GM19025 (cell line): ENCODE results near the gene BCL6.
A peak's percentile ranks its signal among the peaks of the same experiment; 100 is the strongest.

Source experiments
- ATAC-seq: cut with Tn5 transposase; IDR thresholded peaks from one replicate; pipeline ENCODE4 v1.9.1; 2021; ENCODE audit warnings: mild to moderate bottlenecking, low read depth, moderate library complexity; ENCODE audit not compliant: unreplicated experiment

The BCL6 gene

DNA sequence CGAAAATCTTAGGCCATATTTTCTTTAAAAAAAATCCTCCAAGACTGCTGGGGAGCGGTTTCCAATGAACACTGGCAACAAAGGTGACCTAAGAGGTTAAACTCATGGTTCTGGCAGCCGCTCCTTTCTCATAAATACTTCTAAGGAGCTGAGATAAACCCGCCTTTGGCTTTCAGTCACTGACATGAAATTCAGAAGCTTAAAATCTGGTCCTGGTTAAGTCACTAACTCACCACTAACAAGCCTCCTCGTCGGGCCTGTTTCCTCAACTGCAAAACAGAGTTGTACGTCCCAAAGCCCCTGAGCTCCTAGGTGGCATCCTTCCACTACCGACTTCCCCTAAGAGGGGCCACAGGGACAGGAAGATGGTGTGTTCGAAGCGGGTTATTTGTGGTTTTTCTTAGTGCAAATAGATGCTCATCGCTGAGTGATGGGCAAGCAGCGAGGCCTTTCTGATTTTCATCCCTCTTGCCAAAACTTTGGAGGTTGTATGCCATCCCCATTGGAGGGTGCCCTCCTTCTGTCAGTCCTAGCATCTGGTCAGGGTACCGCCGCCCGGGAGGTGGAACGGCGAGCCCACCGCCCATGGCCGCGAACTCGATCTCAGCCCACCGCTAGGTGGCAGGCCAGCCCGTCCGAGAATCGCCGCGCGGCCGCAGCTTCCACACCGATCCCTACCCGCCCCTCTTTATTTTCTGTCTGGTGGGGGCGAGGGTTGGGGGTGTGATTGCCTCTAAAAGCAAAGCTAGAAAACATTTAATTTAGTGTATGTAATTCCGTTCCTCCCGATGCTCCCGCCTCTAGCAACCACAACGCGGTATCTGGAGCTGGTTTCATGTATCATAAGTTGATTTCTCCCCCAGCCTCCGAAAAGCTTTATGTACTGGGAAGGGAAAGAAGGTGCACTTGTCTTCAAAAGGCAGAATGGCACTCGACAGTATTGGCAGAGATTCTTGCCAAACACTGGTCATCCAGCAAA, 4.6 kb downstream of the BCL6 start:
- ATAC-seq, result no peak

DNA sequence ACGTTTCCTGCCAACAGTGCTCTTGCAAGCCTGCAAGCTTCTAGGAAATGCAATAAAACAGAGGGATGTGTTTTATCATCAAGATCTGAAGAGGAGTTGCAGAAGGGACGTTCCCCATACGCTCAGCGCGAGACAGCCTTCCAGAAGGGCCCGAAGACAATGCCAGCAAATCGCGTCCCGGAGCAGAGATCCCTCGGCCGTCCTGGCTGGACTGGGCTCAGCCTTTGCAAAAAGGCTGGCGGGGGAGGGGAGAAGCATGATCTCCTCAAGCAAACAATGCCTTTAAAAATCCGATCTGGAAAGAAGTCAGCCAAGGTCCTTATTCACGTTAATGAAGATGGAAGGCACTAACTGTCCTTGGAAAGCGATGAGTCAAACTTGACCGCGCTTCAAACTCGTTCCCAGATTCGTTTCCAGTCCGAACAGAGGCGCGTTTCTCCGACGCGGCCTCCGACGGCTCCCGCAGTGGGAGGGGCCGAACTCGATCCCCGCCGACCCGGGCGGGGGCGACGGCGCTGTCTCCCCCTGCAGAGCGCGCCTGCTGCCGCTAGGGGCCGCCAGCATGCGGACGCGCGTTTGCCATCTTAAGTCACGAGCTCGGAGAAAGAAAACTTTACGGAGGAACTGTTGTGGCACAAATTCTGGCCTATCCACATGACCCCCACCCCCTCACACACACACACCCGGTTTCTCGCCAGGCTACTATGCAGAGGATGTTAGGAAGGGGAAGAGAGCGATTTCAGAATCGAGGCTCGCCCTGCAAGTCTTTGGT, 5.5 kb downstream of the BCL6 start:
- ATAC-seq, result peak; percentile 39

DNA sequence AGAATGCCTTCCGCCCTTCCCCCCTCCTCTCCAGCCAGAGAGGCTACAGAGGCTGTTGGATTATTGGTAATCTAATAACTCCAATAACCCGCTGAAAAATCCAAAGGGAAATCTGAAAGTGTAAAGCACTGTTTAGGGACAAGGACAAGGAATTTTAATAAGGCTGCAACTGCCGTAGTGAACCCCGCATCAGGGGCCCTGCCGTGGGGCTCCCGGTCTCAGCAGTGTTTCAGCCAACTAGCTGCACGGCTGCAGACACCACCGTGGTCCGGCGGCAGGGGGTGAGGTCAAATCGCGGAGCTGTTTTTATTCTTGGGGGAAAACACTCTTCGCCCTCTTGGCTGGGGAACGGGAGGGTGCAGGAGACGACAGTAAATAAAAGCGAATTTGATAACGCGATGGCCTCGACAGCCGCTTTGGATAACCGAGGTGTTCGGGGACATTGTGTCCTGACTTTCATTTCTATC, 6.1 kb downstream of the BCL6 start:
- ATAC-seq, result no peak

DNA sequence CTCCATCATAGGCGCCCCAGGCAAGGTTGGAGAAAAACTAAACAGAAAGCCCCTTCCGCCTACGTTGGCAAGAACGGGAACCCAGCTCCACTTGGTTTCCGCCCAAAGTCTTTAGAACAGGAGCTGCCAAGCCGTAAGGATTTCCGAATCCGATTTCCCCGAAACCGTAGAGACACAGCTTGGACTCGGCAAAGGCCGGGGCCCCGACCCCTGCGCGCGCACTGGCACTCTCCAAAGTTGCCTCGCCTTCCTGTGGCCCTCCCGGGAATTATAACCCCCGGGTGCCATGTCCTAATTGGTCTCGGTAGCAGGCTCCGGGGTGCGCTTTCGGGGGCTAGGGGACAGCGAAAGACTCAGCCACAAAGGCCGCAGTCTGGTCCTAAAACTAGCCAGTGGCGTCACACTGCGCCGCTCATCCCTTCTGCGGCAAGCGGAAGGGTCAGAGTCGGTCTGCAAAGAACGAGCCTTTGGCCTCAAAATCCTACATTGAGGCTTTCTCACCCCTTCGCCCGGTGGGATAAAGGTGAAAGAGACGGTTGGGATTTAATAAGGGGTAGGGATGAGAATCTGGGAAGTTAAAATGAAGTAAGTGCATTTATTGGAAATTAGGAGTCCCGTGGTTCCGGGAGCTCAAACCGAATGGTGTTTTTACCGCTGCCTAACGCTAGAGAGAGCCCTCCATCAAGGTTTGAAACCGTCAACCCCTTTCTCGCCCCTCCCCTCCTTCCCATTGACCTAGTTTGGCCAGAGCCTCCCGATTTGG, 6.8 kb downstream of the BCL6 start:
- peak; percentile 52 for ATAC-seq

DNA sequence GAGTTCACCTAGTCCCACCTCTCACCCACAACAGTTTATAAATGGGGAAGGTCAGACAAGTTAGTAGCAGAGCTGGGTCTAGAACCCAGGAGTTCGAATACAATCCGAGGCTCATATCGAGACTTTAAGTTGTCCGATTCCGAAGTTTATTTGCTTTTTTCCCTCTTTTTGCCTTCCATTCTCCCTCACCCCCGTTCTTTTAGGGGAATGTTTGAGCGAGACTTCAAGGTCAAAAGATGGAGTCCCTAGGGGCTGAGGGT, 7.3 kb downstream of the BCL6 start:
- no peak for ATAC-seq

DNA sequence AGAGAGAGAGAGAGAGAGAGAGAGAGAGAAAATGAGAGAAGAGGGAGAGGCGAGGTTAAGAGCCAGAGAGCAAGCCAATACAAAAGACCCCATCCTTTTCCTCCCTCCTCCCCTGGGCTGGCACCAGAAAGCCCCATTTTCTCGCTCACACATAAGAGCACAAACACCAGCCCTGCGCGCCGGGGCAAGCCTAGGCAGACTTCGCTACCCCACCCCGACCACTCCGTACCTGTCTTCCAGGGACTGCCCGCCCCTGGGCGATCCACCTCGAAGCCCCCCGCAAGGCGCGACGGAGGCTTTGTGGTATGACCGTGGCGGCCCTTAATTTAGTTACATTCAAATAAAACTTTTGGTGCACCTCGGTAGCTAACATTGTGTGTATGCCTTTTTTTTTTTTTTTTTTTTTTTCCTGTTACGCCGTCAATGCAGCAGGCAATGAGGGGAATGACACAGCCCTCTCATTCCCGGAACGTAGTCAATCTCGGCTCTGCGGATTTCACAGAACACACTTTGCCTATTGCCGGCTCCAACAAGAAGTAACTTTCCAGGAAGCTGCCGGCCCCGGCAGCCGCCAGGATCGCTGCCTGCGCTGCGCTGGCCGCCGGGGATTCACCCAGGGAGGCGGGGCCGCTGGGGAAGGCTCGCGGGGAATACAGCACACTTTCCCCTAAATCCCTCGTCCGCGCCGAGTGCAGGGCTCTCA, 7.7 kb downstream of the BCL6 start:
- no peak for ATAC-seq

DNA sequence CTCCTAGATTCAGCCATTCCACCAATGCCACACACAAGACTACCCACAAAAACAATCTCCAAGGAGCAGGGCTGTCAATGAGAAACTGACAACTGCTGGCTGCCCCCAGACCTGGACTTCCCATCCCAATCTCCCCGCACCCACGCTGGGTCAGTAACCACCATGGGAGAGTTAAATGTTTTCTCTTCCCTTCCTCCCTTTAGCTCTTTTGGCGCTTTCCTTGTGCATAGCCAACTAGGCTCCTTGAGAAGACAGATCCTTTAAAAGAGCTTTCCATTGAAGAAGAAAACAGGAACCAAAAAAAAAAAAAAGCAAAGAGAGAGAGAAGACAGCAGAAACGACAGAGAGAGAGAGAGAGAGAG, 8.3 kb downstream of the BCL6 start:
- no peak for ATAC-seq

DNA sequence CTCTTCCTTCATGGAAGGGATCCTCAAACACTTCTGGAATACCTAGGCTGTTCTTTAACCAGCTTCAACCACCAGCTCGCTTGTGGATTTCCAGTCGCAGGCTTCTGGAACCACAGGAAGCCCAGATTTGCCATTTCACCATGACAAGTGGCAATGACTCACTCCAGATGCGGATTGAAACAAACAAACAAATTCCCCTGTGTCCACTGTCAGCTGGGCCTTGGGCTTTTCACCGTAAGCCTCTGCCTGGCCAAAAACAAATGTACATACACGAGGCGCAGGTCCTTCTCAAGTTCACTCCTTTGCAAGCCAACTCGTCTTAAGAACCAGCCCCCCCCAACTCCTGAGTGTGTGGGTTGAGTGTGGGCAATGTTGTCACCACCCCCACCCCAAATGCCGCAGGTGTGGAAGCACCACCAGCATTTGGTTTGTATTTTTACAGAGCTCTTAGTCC, 8.8 kb downstream of the BCL6 start:
- no peak for ATAC-seq

DNA sequence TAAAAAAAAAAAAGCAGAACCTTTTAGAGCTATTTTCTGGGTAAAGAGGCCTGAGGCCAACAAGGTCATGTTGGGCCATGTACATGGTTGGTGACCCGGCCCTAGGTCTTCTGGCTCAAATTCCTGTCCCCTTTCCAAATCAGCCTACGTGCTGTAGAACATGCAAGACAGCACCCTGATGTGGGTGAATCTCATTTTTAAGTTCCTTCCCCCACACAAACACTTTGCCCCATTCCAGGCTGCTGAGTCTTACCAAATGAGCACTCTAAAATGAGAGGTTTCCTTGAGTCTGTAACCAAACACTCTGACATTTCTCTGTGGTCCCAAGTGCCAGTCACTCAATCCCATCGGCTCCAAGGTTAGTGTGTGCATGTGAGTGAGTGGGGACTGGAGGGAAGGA, 9.4 kb downstream of the BCL6 start:
- ATAC-seq, result no peak

DNA sequence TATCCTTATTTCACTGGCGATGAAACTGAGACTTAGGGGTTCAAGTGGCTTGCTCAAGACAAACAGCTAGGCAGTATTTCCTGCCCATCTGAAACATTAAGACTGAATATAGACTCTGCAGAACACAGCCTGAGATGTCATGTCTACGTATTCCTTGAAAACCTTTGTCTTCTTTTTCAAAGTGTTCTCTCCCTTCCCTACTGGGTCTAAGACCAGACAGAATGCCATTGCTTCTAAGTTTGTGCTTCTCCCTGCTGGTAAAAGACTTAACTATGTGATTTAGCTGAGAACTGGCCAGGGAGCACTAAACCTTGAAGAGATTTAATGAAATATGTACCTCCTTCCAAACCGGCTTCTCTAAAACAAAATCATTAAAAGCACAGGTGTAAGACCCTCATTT, 9.9 kb downstream of the BCL6 start:
- no peak for ATAC-seq

DNA sequence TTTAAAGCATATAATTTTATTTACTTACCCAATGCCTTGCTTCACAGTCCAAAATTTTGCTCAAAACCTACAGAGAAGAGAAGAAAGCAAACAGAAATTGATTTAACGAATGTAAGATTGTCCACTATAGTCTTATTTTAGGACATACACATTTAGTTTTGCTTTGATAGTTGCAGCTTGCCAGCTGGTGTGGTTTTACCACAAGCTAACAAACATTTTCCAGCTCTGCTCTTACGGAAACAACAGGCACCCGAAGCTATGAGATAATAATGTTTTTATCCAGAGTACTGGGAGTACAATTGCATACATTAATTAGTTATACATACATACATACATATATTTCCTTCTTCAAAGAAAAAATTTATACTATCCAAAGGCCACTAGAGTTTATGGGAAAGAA, 10.4 kb downstream of the BCL6 start:
- ATAC-seq, result no peak

DNA sequence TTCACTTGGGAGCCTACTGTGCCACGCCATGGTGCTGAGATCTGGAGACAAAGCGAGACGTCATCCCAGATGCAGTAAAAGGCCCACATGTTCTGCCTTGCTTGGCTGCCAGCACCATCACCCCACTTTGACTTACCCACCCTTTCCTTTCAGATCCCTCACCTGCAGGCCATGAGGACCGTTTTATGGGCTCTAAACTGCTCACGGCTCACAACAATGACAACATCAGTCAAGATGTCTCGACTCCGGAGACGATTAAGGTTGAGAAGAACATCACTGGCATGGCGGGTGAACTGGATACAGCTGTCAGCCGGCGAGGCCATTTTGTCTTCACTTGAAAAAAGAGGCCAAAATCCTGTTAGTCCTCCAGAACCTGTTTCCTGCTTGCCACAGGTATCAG, 11.9 kb downstream of the BCL6 start:
- no peak for ATAC-seq

DNA sequence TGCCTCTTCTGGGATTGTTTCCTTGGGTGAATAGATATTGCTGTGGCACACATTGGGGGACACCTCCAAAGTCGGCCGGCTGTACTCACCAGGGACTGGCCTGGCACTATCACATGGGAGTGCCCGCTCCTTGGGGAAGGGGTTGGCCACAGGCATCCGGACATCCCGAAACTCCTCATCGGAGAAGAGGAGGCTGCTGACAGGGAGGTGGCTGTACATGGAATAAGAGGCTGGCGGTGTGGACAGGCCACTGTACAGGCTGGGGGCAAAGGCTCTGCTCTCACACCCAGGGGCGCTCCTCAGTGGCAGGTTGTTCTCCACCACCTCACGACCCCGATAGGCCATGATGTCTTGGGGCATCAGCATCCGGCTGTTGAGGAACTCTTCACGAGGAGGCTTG, 15.7 kb downstream of the BCL6 start:
- no peak for ATAC-seq

DNA sequence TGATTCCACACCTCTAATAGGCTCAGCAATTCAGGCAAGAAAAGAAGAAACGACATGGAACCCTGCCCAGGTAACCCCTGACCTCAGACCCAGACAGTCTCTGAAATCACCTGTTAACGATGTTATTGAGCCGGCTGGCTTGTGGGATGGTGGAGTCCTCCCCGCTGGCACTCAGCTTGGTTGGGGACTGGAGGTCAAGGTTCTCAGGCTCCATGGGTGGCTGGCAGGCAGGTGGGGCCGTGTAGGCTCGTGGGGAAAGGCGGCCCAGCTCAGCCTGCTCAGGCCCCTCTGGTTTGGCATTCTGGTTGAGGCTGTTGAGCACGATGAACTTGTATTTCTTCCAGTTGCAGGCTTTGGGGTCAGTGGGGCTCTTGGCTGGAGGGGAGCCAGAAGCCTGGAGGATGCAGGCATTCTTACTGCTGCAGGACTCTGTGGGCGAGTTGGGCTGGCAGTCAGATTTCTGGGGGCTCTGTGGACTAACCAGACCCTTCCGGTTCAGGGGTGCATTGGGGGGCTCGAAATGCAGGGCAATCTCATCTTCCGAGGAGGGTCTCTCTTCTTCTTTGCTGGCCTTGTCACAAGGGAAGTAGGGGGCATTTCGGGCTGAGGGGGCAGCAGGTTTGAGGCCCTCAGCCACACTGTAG, 16.2 kb downstream of the BCL6 start:
- ATAC-seq, result no peak

DNA sequence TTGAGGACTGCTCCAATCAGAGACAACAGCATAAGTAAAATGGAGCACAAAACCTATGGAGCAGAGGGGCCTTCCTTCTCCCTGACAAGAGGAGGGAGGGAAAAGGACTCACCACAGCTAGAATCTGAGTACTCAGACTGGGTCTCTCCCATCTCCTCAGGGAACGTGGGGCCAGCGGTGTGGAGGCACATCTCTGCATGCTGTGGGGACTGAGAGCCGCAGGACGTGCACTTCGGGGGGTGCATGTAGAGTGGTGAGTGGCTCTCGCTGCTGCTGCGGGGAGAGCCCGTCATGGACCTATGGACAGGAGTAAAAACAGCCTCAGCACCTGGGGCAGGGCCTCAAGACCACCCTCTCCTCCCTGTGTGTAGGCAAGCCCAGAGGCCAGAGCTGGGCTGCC, 17.0 kb downstream of the BCL6 start:
- no peak for ATAC-seq

DNA sequence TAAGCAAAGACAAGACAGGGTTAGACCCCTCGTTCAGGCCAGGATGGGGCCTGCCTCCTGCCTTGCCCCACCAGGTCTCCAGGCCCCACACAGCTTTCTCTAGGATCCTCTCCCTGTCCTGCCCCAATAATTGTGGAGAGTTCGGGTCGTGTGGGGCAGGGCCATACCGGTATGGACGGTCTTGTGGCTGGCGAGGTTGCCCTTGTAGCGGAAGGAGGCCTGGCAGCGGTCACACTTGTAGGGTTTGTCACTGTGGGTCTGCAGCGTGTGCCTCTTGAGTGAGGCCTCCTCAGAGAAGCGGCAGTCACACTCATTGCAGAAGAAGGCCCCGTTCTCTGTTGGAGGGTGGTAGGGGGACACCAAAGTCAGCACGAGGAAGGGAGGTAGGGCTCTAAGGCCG, 18.7 kb downstream of the BCL6 start:
- no peak for ATAC-seq

DNA sequence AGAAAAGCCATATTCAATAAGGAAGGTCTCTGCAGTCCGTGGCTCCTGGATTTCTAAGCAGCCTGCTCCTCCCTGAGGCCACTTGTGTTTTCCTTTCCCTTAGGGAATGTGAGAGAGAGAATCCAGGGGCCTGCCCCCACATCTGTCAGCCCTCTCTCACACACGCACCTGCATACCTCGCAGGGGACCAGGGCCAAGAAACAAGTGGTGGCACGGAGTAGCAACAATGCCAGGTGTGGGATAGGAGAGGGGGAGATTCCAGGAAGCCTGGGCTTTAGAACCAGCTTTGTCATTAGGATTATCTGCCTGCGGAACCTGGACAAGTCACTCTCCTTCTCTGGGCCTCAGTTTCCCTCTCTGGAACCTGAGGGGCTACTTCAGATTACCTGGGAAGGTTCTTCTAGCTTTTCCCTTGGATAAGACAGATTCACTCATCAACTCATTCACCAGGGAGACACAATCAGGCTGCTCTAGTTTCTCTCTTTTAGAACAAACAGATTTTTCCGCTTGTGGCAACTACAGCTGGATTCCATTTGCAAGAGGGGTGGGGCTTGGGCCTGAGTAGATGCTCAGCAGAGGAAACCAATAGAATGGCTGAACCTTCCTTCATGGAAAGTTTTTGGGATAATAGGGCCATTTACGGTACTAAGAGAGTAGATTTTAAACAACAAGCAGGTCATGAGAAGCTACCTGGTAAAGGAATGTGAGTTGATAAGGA, 19.5 kb downstream of the BCL6 start:
- no peak for ATAC-seq

DNA sequence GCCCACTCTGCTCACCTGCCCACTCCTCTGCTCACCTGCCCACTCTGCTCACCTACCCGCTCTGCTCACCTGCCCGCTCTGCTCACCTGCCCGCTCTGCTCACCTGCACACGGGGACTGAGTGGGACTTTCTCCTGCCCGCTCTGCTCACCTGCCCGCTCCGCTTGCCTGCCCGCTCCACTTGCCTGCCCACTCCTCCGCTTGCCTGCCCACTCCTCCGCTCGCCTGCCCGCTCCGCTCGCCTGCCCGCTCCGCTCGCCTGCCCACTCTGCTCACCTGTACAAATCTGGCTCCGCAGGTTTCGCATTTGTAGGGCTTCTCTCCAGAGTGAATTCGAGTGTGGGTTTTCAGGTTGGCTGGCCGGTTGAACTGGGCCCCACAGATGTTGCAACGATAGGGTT, 20.0 kb downstream of the BCL6 start:
- ATAC-seq, result no peak

DNA sequence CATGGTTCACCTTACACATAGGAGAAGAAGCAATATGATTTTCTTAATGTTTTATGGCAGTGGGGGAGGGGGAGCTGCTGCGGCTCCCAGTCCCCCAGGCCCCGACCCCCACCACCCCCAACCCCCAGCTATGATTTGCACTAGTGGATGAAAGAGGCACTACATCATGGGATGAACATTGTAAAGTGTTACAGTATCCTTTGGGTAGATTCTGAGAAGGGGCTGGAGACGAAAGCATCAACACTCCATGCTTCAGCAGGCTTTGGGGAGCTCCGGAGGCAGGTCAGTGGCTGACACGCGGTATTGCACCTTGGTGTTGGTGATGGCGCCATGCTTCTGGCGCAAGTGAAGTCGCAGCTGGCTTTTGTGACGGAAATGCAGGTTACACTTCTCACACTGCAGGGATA, 23.1 kb downstream of the BCL6 start:
- ATAC-seq, result no peak
